ENCODE measurements around the gene FAM187B.

Gene FAM187B

DNA sequence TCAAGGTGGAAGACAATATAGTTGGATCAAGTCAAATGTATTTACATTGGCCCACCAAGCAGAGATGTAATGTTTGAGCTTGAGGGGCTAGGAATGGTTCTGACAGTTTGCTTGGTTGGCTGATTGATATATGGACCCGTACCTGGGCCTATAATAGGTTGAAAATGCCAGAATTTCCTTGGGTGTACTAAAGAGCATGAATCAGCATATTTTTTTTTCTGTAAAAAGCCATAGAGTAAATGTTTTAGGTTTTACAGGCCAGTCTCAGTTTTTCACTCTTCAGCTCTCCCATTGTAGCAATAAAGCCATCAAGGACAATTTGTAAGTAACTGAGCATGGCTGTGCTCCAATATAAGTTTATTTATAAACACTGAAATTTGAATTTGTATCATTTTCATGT lies 47.2 kb downstream of the FAM187B start:
- in situ Hi-C loops (cut with HindIII; ENCODE audit: low sequenced_read_pairs), result no loop called here

DNA sequence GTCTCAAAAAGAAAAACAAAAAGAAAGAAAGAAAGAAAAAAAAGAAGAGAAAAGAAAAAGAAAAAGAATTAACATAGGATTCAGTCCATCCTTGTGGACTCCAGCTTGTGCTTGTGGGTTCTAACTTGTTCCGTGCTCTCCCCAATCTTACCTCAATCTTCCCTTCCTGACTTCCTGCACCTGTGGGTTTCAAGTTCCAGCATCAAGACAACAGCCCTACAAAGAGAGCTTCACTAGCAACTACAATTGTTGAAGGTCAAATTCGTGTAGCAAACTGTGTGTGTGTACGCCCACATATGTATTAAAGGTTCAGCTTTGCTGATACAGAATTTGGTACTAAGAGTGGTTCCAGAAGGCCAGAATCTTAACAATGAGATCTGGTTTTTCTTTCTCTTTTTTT lies 48.7 kb downstream of the FAM187B start:
- in situ Hi-C loops (cut with HindIII; ENCODE audit: low sequenced_read_pairs), result no loop called here

DNA sequence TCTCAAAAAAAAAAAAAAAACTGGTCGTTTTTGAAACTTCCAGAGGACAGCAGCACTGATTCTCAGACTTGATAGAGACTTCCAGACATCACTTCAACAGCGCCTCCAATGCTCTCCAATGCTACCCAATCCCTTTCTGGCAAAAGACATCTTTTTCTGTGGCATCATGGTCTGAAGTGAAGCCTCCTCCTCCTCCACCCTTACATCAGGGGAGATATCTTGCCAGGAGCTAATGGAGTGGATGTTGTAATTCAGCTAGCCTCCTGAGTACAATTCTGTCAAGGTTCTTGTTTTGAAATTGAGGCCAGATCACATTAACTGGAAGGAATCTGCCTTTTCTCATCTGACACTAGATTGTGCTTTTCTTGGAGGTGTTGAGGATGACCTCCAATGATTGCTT lies 49.8 kb downstream of the FAM187B start:
- in situ Hi-C loops (cut with HindIII; ENCODE audit: low sequenced_read_pairs), result no loop called here

DNA sequence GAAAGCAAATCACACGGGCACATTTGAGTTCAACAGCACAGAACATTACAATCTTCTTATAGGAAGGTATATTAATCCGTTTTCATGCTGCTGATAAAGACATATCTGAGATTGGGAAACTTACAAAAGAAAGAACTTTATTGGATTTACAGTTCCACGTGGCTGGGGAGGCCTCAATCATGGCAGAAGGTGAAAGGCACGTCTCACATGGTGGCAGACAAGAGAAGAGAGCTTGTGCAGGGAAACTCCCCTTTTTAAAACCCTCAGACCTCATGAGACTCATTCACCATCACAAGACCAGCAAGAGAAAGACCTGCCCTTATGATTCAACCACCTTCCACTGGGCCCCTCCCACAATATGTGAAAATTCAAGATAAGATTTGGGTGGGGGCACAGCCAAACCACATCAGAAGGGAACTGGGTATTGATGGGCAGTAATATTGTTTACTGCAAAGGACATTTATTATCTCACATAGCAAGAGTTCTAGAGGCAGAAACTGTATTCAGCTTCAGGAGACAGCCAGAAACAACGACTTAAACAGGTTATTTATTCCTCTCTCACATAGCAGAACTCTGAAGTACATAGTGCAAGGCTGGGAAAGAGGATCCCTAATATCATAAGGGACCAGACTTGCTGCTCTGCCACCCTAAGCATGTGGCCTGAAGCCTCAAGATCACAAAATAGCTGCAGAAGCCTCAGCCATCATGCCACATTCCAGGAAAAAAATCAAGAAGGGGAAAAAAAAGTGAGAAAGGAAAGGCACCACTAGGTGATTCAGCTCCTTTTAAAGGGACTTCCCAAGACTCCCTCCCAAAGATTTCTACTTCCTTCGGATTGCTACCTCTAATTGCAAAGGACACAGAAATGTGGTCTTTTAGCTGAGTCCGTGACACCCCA lies 50.9 kb downstream of the FAM187B start:
- in situ Hi-C loops (cut with HindIII; ENCODE audit: low sequenced_read_pairs), result no loop called here

DNA sequence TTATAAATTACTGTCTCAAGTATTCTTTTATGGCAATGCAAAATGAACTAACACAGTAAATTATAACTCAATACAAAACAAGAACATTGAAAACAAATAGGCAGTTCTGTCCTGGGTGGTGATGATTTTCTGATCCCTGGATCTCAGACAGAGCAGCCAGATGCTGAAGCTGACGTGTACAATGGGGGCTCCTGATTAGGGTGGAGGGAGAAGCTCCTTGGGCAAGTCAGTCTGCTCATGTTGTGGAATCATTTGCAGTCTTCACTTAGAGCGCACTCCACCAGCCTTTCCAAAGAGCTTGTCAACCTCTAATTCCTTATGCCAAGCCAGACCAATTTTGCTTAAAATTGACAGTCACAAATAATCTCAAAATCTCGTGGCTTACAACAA lies 52.4 kb downstream of the FAM187B start:
- in situ Hi-C loops (cut with HindIII; ENCODE audit: low sequenced_read_pairs), result no loop called here
